Measurements from ENCODE around the gene HTR4. TPM values are rescaled to one million over a fixed set of nuclear protein-coding genes. Genes with fewer than 3 reads are reported as not detected.

The HTR4 gene
- total and polyA plus RNA-seq, 2 of the 4 experiments (the other 2 are of a cell fraction): not detected

GRCh38 chr5:148688787-148689186 lies 34.5 kb upstream of the HTR4 start:
- Histone ChIP-seq H3K9me1 (ENCODE audit: insufficient read depth, low read length) (no peaks in the 10 kb centered on the region), H2BK5ac (ENCODE audit: low read depth, low read length, poor library complexity, severe bottlenecking) (no peak overlapping the region), H4K5ac (ENCODE audit: low read depth, low read length) (no peak overlapping the region), H4K91ac (ENCODE audit: insufficient read depth, low read depth, low read length) (no peak overlapping the region), H2AK5ac (ENCODE audit: low read depth, low read length) (no peak overlapping the region), H4K8ac (ENCODE audit: low read depth in 2 of 2, low read length in 2 of 2) (no peak overlapping the region), H3K27me3 (ENCODE audit: control insufficient read depth, insufficient read depth, low read length) (peaks cover 1% of the 10 kb centered on the region; the same call in 1 of the 2 replicates), H3K9me3 (ENCODE audit: control insufficient read depth, insufficient read depth, low read length) (no peaks in the 10 kb centered on the region), H2AK9ac (replicated peaks; ENCODE audit: low read depth, low read length, poor library complexity) (no peak overlapping the region), H2BK15ac (ENCODE audit: low read depth, low read length) (no peak overlapping the region), H3K9ac (ENCODE audit: low read depth, low read length) (no peak overlapping the region), H2BK20ac (ENCODE audit: low read depth, low read length) (no peak overlapping the region), H3K56ac (ENCODE audit: extremely low read depth, insufficient read depth, low read length) (no peak overlapping the region), H2AFZ (replicated peaks; ENCODE audit: low read length, poor library complexity) (no peak overlapping the region), H3K36me3 (ENCODE audit: control insufficient read depth, insufficient read depth, low read length) (no peaks in the 10 kb centered on the region), H3K4me2 (ENCODE audit: low read depth, low read length) (no peak overlapping the region), H3K4ac (ENCODE audit: low read depth, low read length) (no peak overlapping the region), H3K79me1 (ENCODE audit: low read depth in 1 of 2, low read length in 2 of 2) (no peaks in the 10 kb centered on the region), H3K14ac (replicated peaks; ENCODE audit: low read depth, low read length) (no peak overlapping the region), H4K20me1 (ENCODE audit: insufficient read depth, low read length) (no peaks in the 10 kb centered on the region), H3K4me3 (ENCODE audit: insufficient read depth, low read depth, low read length) (no peak overlapping the region), H3K18ac (ENCODE audit: low read depth, low read length) (no peak overlapping the region), H3K27ac (ENCODE audit: insufficient read depth, low read length) (no peak overlapping the region), H2BK120ac (ENCODE audit: low read depth, low read length) (no peak overlapping the region), H3K4me1 (ENCODE audit: control insufficient read depth, insufficient read depth, low read length) (no peaks in the 10 kb centered on the region), H3K23ac (ENCODE audit: low read depth, low read length) (no peak overlapping the region)
- no peak for TF ChIP-seq NFE2L2 (IDR thresholded peaks at IDR 0.05; ENCODE audit: low read depth, low read length)
- TF ChIP-seq RCOR1 (IDR thresholded peaks at IDR 0.05; ENCODE audit: insufficient replicate concordance, low read length): no peak
- TF ChIP-seq CHD1 (IDR thresholded peaks at IDR 0.05; ENCODE audit: low read depth, low read length): no peak
- TF ChIP-seq RFX5 (IDR thresholded peaks at IDR 0.05; ENCODE audit: low read depth, low read length): no peak
- no peak for TF ChIP-seq FOS (IDR thresholded peaks at IDR 0.05; ENCODE audit: low read depth, low read length)
- no peak for TF ChIP-seq CEBPB (IDR thresholded peaks at IDR 0.05; ENCODE audit: low read depth, low read length)
- no peak for TF ChIP-seq CTCF (conservative IDR thresholded peaks at IDR 0.05; ENCODE audit: low read depth, low read length)
- no peak for TF ChIP-seq SMC3 (IDR thresholded peaks at IDR 0.05; ENCODE audit: low read depth, low read length)
- TF ChIP-seq MAFK (IDR thresholded peaks at IDR 0.05; ENCODE audit: low read depth, low read length): no peak
- no peak for TF ChIP-seq MXI1 (IDR thresholded peaks at IDR 0.05; ENCODE audit: borderline replicate concordance, low read depth, low read length)
- TF ChIP-seq POLR2A (IDR thresholded peaks at IDR 0.05; ENCODE audit: low read depth, low read length): no peak
- TF ChIP-seq BHLHE40 (IDR thresholded peaks at IDR 0.05; ENCODE audit: low read depth, low read length): no peak
- no peak for TF ChIP-seq ELK1 (IDR thresholded peaks at IDR 0.05; ENCODE audit: borderline replicate concordance, low read depth, low read length)
- no peak for TF ChIP-seq RAD21 (IDR thresholded peaks at IDR 0.05; ENCODE audit: low read length)
- TF ChIP-seq, protein P1, sequence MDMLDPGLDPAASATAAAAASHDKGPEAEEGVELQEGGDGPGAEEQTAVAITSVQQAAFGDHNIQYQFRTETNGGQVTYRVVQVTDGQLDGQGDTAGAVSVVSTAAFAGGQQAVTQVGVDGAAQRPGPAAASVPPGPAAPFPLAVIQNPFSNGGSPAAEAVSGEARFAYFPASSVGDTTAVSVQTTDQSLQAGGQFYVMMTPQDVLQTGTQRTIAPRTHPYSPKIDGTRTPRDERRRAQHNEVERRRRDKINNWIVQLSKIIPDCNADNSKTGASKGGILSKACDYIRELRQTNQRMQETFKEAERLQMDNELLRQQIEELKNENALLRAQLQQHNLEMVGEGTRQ (IDR thresholded peaks at IDR 0.05; ENCODE audit: low read depth, low read length): no peak
- no peak for TF ChIP-seq MAZ (IDR thresholded peaks at IDR 0.05; ENCODE audit: borderline replicate concordance, low read depth, low read length)
- no TSS peak for BruUV-seq (replicated peaks)
- dilution Hi-C loops (cut with HindIII; ENCODE audit: low sequenced_read_pairs, unreplicated experiment): no loop called here
- no peak for DNase-seq
- intact Hi-C loops (cut with micrococcal nuclease): no loop called here
- ChIA-PET CTCF (interaction anchor here (0.6 to 0.7 kb wide), 2 partner anchors 12 to 206 kb away, joined by 3 to 8 read pairs; no protein-coding TSS in a partner anchor), POLR2A (ENCODE audit: unreplicated experiment) (no interaction called here)
- no peak for ATAC-seq (ENCODE audit: low read depth)
- in situ Hi-C loops (cut with MboI; ENCODE audit: low sequenced_read_pairs): no loop called here

Data from IMR-90 (cell line).